Body of pancreas (tissue), 4 donors: ENCODE data around the gene GLS2. TPM values are rescaled to one million over a fixed set of nuclear protein-coding genes. Genes with fewer than 3 reads are reported as not detected.
"Not testable (repeated sequence)": the region's sequence is repeated elsewhere in the genome, so short reads cannot be mapped to it uniquely, and the experiment has no call there.

ENCODE experiments used
- ATAC-seq: fragments of 150-250 bp; one replicate; pipeline ENCODE4 v1.9.1; 2016
- DNase-seq, 4 donors: peaks; one replicate each; pipeline ENCODE4 v3.0.0-alpha.2; 2019
- H3K27ac ChIP-seq, 4 donors: fragments of 200-600 bp; sonication (generic); 1 replicate in 3 of 4; 2 replicates in 1 of 4; pipeline versions ENCODE4 v1.5.1 to v1.6.1; 2016 to 2019; ENCODE audit warnings: mild to moderate bottlenecking in 1 of 4, mixed read lengths in 1 of 4, moderate library complexity in 1 of 4
- H3K27me3 ChIP-seq, 2 donors: fragments of 200-600 bp; sonication (generic); one replicate each; pipeline ENCODE4 v1.6.0; 2016; ENCODE audit warnings: mild to moderate bottlenecking in 1 of 2
- H3K36me3 ChIP-seq, 2 donors: fragments of 200-600 bp; sonication (generic); replicated peaks in 1 of 2; 2 replicates each; pipeline ENCODE4 v1.5.1; 2016; ENCODE audit warnings: low read depth in 2 of 2; ENCODE audit not compliant: insufficient read depth in 1 of 2
- H3K4me1 ChIP-seq: fragments of 200-600 bp; sonication (generic); one replicate; pipeline ENCODE4 v1.6.0; 2016
- H3K4me3 ChIP-seq, 2 donors: fragments of 200-600 bp; sonication (generic); 1 replicate in 1 of 2; 2 replicates in 1 of 2; pipeline ENCODE4 v1.5.1; 2016 to 2019
- H3K9me3 ChIP-seq, 3 donors: fragments of 200-600 bp; sonication (generic); 1 replicate in 2 of 3; 2 replicates in 1 of 3; pipeline ENCODE4 v1.5.1; 2016
- CTCF ChIP-seq, 7 experiments: fragments of 450-650 bp in 4 of 7; fragments of 200-600 bp in 3 of 7; sonication (generic) in 3 of 7; IDR thresholded peaks; one replicate each; pipeline ENCODE4 v1.5.1; 2016 to 2019; ENCODE audit warnings: antibody characterized with exemption in 7 of 7
- POLR2A ChIP-seq, 3 donors: fragments of 450-650 bp; IDR thresholded peaks; one replicate each; pipeline ENCODE4 v1.6.1; 2016; ENCODE audit warnings: antibody characterized with exemption in 3 of 3, mild to moderate bottlenecking in 2 of 3
- WGBS, 2 donors: methylation state at CpG; one replicate each; pipeline ENCODE4 v1.1.5; 2017; 5-methylcytosine and 5-hydroxymethylcytosine counted together
- intact Hi-C: fragments of 100-400 bp; cut with DNase I; formaldehyde crosslinking; loops from one replicate; pipeline ENCODE4 v1.15.1; 2023
- total RNA-seq, 2 donors: library from RNA; depleted of rRNA; stranded (reverse); fragments of >200 nt; gene quantifications; one replicate each; pipeline ENCODE4 v1.1.0, GENCODE V29; 2016

The GLS2 gene
- total RNA-seq, 2 donors from 2014 or later, result 44.4 to 45.5 TPM

DNA sequence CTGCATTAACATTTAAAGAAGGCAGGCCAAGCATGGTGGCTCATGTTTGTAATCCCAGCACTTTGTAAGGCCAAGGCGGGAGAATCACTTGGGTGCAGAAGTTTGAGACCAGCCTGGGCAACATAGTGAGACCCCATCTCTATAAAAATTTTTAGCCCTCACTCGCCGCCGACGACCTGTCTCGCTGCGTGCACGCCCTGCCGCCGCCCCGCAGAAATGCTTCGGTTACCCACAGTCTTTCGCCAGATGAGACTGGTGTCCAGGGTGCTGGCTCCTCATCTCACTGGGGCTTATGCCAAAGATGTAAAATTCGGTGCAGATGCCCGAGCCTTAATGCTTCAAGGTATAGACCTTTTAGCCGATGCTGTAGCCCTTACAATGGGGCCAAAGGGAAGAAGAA, 22.8 kb upstream of the GLS2 start:
- H3K4me1 ChIP-seq, result no peaks in the 10 kb centered on the region
- H3K27ac ChIP-seq, result no peak overlapping the region
- H3K27me3 ChIP-seq, result no peaks in the 10 kb centered on the region
- DNase-seq (no peak), ATAC-seq (no peak)
- intact Hi-C loops, result no loop called here
- H3K4me3 ChIP-seq, result no peak overlapping the region
- H3K9me3 ChIP-seq, result no peaks in the 10 kb centered on the region
- H3K36me3 ChIP-seq, result no peaks in the 10 kb centered on the region
- TF ChIP-seq POLR2A (IDR thresholded peaks at IDR 0.05) (no peak), CTCF (IDR thresholded peaks at IDR 0.05) (no peak)
- WGBS, 2 donors, result 81 to 86% methylated on average over 16 of the region's 16 CpGs

DNA sequence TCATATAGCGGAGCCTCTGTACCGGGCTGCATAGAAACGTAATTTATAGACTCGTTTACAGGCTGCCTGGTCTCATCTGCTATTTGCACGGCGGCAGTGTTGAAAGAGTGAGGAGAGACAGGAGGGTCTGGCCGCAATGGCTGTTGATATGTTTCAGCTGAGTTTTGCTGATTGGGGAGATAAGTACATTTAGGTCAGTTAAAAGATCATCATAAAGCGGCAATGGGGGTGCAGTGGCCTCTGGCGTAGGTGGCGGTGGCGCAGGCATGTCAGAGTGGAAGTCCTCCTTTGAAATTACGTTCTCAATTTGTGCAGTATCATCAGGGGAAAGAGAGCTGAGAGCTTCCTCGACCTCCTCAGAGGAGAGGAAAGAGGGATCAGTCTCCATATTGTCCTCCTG, 11.9 kb upstream of the GLS2 start:
- H3K9me3 ChIP-seq, H3K27me3 ChIP-seq, H3K4me1 ChIP-seq, ATAC-seq, H3K4me3 ChIP-seq, DNase-seq, intact Hi-C loops, H3K27ac ChIP-seq, H3K36me3 ChIP-seq: not testable (repeated sequence)
- 85% methylated on average over 13 of the region's 13 CpGs for WGBS, 2 donors

GRCh38 chr12:56499452-56499851, 11.5 kb upstream of the GLS2 start:
- H3K27me3 ChIP-seq, DNase-seq, H3K4me1 ChIP-seq, H3K36me3 ChIP-seq, H3K4me3 ChIP-seq, H3K27ac ChIP-seq, intact Hi-C loops, ATAC-seq, H3K9me3 ChIP-seq: not testable (repeated sequence)
- WGBS, 2 donors, result 77 to 78% methylated on average over 7 to 9 of the region's 9 CpGs

GRCh38 chr12:56498126-56498902, 10.4 kb upstream of the GLS2 start:
- H3K4me3 ChIP-seq, intact Hi-C loops, H3K27me3 ChIP-seq, H3K9me3 ChIP-seq, H3K27ac ChIP-seq, H3K36me3 ChIP-seq, DNase-seq, H3K4me1 ChIP-seq, ATAC-seq: not testable (repeated sequence)
- 61 to 74% methylated on average over 11 to 14 of the region's 14 CpGs for WGBS, 2 donors

- H3K9me3 ChIP-seq, H3K27ac ChIP-seq, intact Hi-C loops, ATAC-seq, H3K36me3 ChIP-seq, H3K27me3 ChIP-seq, H3K4me1 ChIP-seq, H3K4me3 ChIP-seq: not testable (repeated sequence)
- WGBS, 2 donors, result 1 to 12% methylated on average over 13 to 17 of the region's 17 CpGs
- peak; percentile 69 to 81 (median 72) for DNase-seq
- TF ChIP-seq CTCF (IDR thresholded peaks at IDR 0.05), result peak; percentile 10 to 36 (median 27)
Measured at GRCh38 chr12:56496704-56497103, 8.7 kb upstream of the GLS2 start.

- H3K36me3 ChIP-seq, ATAC-seq, H3K4me3 ChIP-seq, DNase-seq, intact Hi-C loops, H3K9me3 ChIP-seq, H3K27me3 ChIP-seq, H3K27ac ChIP-seq, H3K4me1 ChIP-seq: not testable (repeated sequence)
- 97% methylated on average over 6 to 25 of the region's 27 CpGs for WGBS, 2 donors
Measured at GRCh38 chr12:56494481-56494880, 6.5 kb upstream of the GLS2 start.

GRCh38 chr12:56494106-56494415, 6.1 kb upstream of the GLS2 start:
- H3K4me3 ChIP-seq, DNase-seq, H3K4me1 ChIP-seq, H3K27me3 ChIP-seq, H3K9me3 ChIP-seq, ATAC-seq, H3K27ac ChIP-seq, intact Hi-C loops, H3K36me3 ChIP-seq: not testable (repeated sequence)
- 92 to 93% methylated on average over 3 to 14 of the region's 15 CpGs for WGBS, 2 donors

GRCh38 chr12:56493409-56494105, 5.6 kb upstream of the GLS2 start:
- H3K9me3 ChIP-seq, H3K36me3 ChIP-seq, H3K27me3 ChIP-seq, intact Hi-C loops, DNase-seq, ATAC-seq, H3K4me3 ChIP-seq, H3K4me1 ChIP-seq, H3K27ac ChIP-seq: not testable (repeated sequence)
- WGBS, 2 donors, result 81 to 82% methylated on average over 10 to 28 of the region's 31 CpGs
